Mucosa of gallbladder (tissue), 1 donor: ENCODE measurements around the gene MED22. TPM values are rescaled to one million over a fixed set of nuclear protein-coding genes. Genes with fewer than 3 reads are reported as not detected.
"Not testable (repeated sequence)": the region's sequence is repeated elsewhere in the genome, so short reads cannot be mapped to it uniquely, and the experiment has no call there.

Source experiments
- DNase-seq: peaks from one replicate; pipeline ENCODE4 v3.0.0-alpha.2; 2020; ENCODE audit warnings: low spot score
- total RNA-seq: library from RNA; stranded (reverse); gene quantifications from one replicate; pipeline ENCODE4 v1.2.1, GENCODE V29; 2021
- donor health status: DM: no; HTN: no; CAD: no.

The MED22 gene
- total RNA-seq, 1 donor from 2014 or later = 28.7 TPM

- DNase-seq = no peak
Measured at GRCh38 chr9:133306242-133307204, 41.4 kb downstream of the MED22 start.

- no peak for DNase-seq
Measured at GRCh38 chr9:133305731-133306130, 42.2 kb downstream of the MED22 start.

- no peak for DNase-seq
Measured at GRCh38 chr9:133304477-133305377, 43.2 kb downstream of the MED22 start.

GRCh38 chr9:133304158-133304470 lies 43.8 kb downstream of the MED22 start:
- DNase-seq = no peak

- no peak for DNase-seq
Measured at GRCh38 chr9:133303266-133304157, 44.4 kb downstream of the MED22 start.

GRCh38 chr9:133301253-133302230 lies 46.4 kb downstream of the MED22 start:
- DNase-seq = no peak

GRCh38 chr9:133299996-133300395 lies 47.9 kb downstream of the MED22 start:
- DNase-seq = not testable (repeated sequence)

GRCh38 chr9:133294257-133294656 lies 53.7 kb downstream of the MED22 start:
- DNase-seq = no peak

- no peak for DNase-seq
Measured at GRCh38 chr9:133290751-133291302, 57.1 kb downstream of the MED22 start.

Other genes starting within 250 kb of the MED22 start
- gene RALGDS, start 226.9 kb downstream of the MED22 start, total RNA-seq = 50.7 TPM
- 26.5 TPM for gene GBGT1, start 184.2 kb downstream of the MED22 start, total RNA-seq
- not detected for gene OBP2B, start 138.9 kb downstream of the MED22 start, total RNA-seq
- 16.3 TPM for gene ABO, start 72.9 kb downstream of the MED22 start, total RNA-seq
- 25.2 TPM for gene SURF6, start 11.9 kb downstream of the MED22 start, total RNA-seq
- 1,477 TPM for gene RPL7A, start 87 bp upstream of the MED22 start, total RNA-seq
- 53.5 TPM for gene SURF1, start 8.4 kb upstream of the MED22 start, total RNA-seq
- 19.5 TPM for gene SURF2, start 8.4 kb upstream of the MED22 start, total RNA-seq
- gene SURF4, start 27.9 kb upstream of the MED22 start, total RNA-seq = 212 TPM
- 1.1 TPM for gene STKLD1, start 28.2 kb upstream of the MED22 start, total RNA-seq
- 27.5 TPM for gene REXO4, start 69.9 kb upstream of the MED22 start, total RNA-seq
- 7.1 TPM for gene ADAMTS13, start 74.2 kb upstream of the MED22 start, total RNA-seq
- 79.3 TPM for gene CACFD1, start 111.8 kb upstream of the MED22 start, total RNA-seq
- gene SLC2A6, start 131.0 kb upstream of the MED22 start, total RNA-seq = 18.4 TPM
- not detected for gene MYMK, start 176.8 kb upstream of the MED22 start, total RNA-seq
- gene ADAMTSL2, start 186.6 kb upstream of the MED22 start, total RNA-seq = 14.0 TPM